OCI-LY7 (cell line): Measurements from ENCODE around the gene GAPDHS.

Experiments used
- EZH2phosphoT487 ChIP-seq: fragments of 200-600 bp; sonication (generic); IDR thresholded peaks from 2 replicates; pipeline ENCODE4 v1.6.1; 2018; ENCODE audit warnings: low read depth, borderline replicate concordance, mild to moderate bottlenecking, mixed run types, antibody characterized with exemption, low read length, moderate library complexity, mixed read lengths
- TF ChIP-seq, protein P1 (sequence below): fragments of 200-600 bp; sonication (generic); conservative IDR thresholded peaks from 2 replicates; pipeline ENCODE4 v1.5.1; 2014; ENCODE audit warnings: mild to moderate bottlenecking, antibody characterized with exemption, low read length, moderate library complexity, mixed read lengths

DNA sequence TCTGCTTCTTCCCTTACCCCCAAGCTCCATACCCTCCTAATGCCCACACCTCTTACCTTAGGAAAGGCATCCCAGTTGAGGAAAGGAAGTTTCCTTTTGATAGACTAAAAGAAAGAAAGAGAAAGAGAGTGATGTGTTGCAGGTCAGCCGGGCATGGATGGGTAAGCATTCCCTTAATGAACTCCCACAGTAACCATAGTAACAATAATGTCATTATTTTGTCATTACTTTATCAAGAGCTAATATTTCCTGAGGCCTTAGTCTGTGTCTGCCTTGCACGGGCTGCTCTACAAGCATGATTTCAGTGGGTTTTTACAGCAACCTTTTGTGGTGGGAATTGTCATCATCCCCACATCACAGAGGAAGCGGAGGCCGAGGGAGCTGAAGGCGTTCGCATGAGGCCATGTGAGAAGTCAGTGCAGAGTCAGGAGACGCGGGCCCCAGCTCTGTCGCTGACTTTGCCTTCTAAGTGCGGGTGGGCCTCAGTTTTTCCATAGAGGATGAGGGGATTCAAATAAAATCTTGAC, 45.5 kb upstream of the GAPDHS start:
- TF ChIP-seq, protein P1, sequence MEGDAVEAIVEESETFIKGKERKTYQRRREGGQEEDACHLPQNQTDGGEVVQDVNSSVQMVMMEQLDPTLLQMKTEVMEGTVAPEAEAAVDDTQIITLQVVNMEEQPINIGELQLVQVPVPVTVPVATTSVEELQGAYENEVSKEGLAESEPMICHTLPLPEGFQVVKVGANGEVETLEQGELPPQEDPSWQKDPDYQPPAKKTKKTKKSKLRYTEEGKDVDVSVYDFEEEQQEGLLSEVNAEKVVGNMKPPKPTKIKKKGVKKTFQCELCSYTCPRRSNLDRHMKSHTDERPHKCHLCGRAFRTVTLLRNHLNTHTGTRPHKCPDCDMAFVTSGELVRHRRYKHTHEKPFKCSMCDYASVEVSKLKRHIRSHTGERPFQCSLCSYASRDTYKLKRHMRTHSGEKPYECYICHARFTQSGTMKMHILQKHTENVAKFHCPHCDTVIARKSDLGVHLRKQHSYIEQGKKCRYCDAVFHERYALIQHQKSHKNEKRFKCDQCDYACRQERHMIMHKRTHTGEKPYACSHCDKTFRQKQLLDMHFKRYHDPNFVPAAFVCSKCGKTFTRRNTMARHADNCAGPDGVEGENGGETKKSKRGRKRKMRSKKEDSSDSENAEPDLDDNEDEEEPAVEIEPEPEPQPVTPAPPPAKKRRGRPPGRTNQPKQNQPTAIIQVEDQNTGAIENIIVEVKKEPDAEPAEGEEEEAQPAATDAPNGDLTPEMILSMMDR, result no peak
- TF ChIP-seq EZH2phosphoT487, result no peak
